OCI-LY1 (cell line): Measurements from ENCODE around the gene YJU2.

ENCODE experiments used
- CTCF ChIP-seq: fragments of 200-600 bp; sonication (generic), shearing (Covaris generic); IDR thresholded peaks from 2 replicates; pipeline ENCODE4 v1.5.1; 2017; ENCODE audit warnings: mild to moderate bottlenecking, antibody characterized with exemption, low read length, moderate library complexity, mixed read lengths
- EZH2 ChIP-seq: fragments of 200-600 bp; sonication (generic), shearing (Covaris generic); IDR thresholded peaks from 2 replicates; pipeline ENCODE4 v1.8.0; 2017; ENCODE audit warnings: borderline replicate concordance, mixed run types, mild to moderate bottlenecking, antibody characterized with exemption, low read length, moderate library complexity, mixed read lengths

- no peak for TF ChIP-seq CTCF
- TF ChIP-seq EZH2, result no peak
These were observed 8.0 kb upstream of the YJU2 start for GRCh38 chr19:4238831-4239230.
